Body of pancreas (tissue), 4 donors: ENCODE data around the gene STOML2. TPM values are rescaled to one million over a fixed set of nuclear protein-coding genes. Genes with fewer than 3 reads are reported as not detected.
A peak's percentile ranks its signal among the peaks of the same experiment; 100 is the strongest.

Source experiments
- ATAC-seq: fragments of 150-250 bp; one replicate; pipeline ENCODE4 v1.9.1; 2016
- DNase-seq, 4 donors: peaks; one replicate each; pipeline ENCODE4 v3.0.0-alpha.2; 2019
- H3K27ac ChIP-seq, 4 donors: fragments of 200-600 bp; sonication (generic); 1 replicate in 3 of 4; 2 replicates in 1 of 4; pipeline versions ENCODE4 v1.5.1 to v1.6.1; 2016 to 2019; ENCODE audit warnings: mild to moderate bottlenecking in 1 of 4, mixed read lengths in 1 of 4, moderate library complexity in 1 of 4
- H3K27me3 ChIP-seq, 2 donors: fragments of 200-600 bp; sonication (generic); one replicate each; pipeline ENCODE4 v1.6.0; 2016; ENCODE audit warnings: mild to moderate bottlenecking in 1 of 2
- H3K36me3 ChIP-seq, 2 donors: fragments of 200-600 bp; sonication (generic); replicated peaks in 1 of 2; 2 replicates each; pipeline ENCODE4 v1.5.1; 2016; ENCODE audit warnings: low read depth in 2 of 2; ENCODE audit not compliant: insufficient read depth in 1 of 2
- H3K4me1 ChIP-seq: fragments of 200-600 bp; sonication (generic); one replicate; pipeline ENCODE4 v1.6.0; 2016
- H3K4me3 ChIP-seq, 2 donors: fragments of 200-600 bp; sonication (generic); 1 replicate in 1 of 2; 2 replicates in 1 of 2; pipeline ENCODE4 v1.5.1; 2016 to 2019
- H3K9me3 ChIP-seq, 3 donors: fragments of 200-600 bp; sonication (generic); 1 replicate in 2 of 3; 2 replicates in 1 of 3; pipeline ENCODE4 v1.5.1; 2016
- CTCF ChIP-seq, 7 experiments: fragments of 450-650 bp in 4 of 7; fragments of 200-600 bp in 3 of 7; sonication (generic) in 3 of 7; IDR thresholded peaks; one replicate each; pipeline ENCODE4 v1.5.1; 2016 to 2019; ENCODE audit warnings: antibody characterized with exemption in 7 of 7
- POLR2A ChIP-seq, 3 donors: fragments of 450-650 bp; IDR thresholded peaks; one replicate each; pipeline ENCODE4 v1.6.1; 2016; ENCODE audit warnings: antibody characterized with exemption in 3 of 3, mild to moderate bottlenecking in 2 of 3
- WGBS, 2 donors: methylation state at CpG; one replicate each; pipeline ENCODE4 v1.1.5; 2017; 5-methylcytosine and 5-hydroxymethylcytosine counted together
- intact Hi-C: fragments of 100-400 bp; cut with DNase I; formaldehyde crosslinking; loops from one replicate; pipeline ENCODE4 v1.15.1; 2023
- total RNA-seq, 2 donors: library from RNA; depleted of rRNA; stranded (reverse); fragments of >200 nt; gene quantifications; one replicate each; pipeline ENCODE4 v1.1.0, GENCODE V29; 2016

The STOML2 gene
- total RNA-seq, 2 donors from 2014 or later: 38.9 to 43.6 TPM

- peaks cover 0 to 7% of the 10 kb centered on the region in 2 donors for H3K36me3 ChIP-seq
- H3K4me3 ChIP-seq: peak within 1 kb of the TSS; percentile 42 to 69
- intact Hi-C loops: no loop called here
- peak; percentile 97 for ATAC-seq
- TF ChIP-seq CTCF (IDR thresholded peaks at IDR 0.05) (peak; percentile 54 to 91 (median 77)), POLR2A (IDR thresholded peaks at IDR 0.05) (peak; percentile 75 to 89 (median 87))
- 0 to 3% methylated on average over 10 to 52 of the region's 53 CpGs for WGBS, 2 donors
- peak within 1 kb of the TSS; percentile 89 to 99 (median 94) for H3K27ac ChIP-seq
- DNase-seq: peak; percentile 91 to 93 (median 92)
- peaks cover 22% of the 10 kb centered on the region for H3K4me1 ChIP-seq
- no peaks in the 10 kb centered on the region for H3K9me3 ChIP-seq
- no peaks in the 10 kb centered on the region for H3K27me3 ChIP-seq
Measured at GRCh38 chr9:35096035-35096849, 6.7 kb downstream of the STOML2 start, which contains the start of gene PIGO. PIGO (minus strand) TSS chr9:35096591; CDS start chr9:35095565, 1,026 bp downstream.

GRCh38 chr9:35091536-35091935 lies 11.4 kb downstream of the STOML2 start:
- H3K36me3 ChIP-seq: peaks cover 0 to 21% of the 10 kb centered on the region in 2 donors

GRCh38 chr9:35089434-35089833 lies 13.5 kb downstream of the STOML2 start:
- H3K27me3 ChIP-seq: no peaks in the 10 kb centered on the region
- peaks cover 0 to 21% of the 10 kb centered on the region in 2 donors for H3K36me3 ChIP-seq
- no peak overlapping the region for H3K4me3 ChIP-seq
- TF ChIP-seq POLR2A (IDR thresholded peaks at IDR 0.05) (no peak), CTCF (IDR thresholded peaks at IDR 0.05) (no peak)
- no peak overlapping the region for H3K27ac ChIP-seq
- no peaks in the 10 kb centered on the region for H3K4me1 ChIP-seq
- DNase-seq (no peak), ATAC-seq (no peak)
- intact Hi-C loops: no loop called here
- H3K9me3 ChIP-seq: no peaks in the 10 kb centered on the region
- WGBS, 2 donors: 91 to 94% methylated on average over 2 of the region's 2 CpGs

More at GRCh38 chr9:35091536-35091935, 11.4 kb downstream of the STOML2 start:
- Histone ChIP-seq H3K4me1 (peaks cover 14% of the 10 kb centered on the region), H3K27me3 (no peaks in the 10 kb centered on the region), H3K27ac (no peak overlapping the region), H3K9me3 (no peaks in the 10 kb centered on the region), H3K4me3 (no peak overlapping the region)
- intact Hi-C loops: no loop called here
- 90 to 92% methylated on average over 6 to 12 of the region's 17 CpGs for WGBS, 2 donors
- ATAC-seq: no peak
- TF ChIP-seq CTCF (IDR thresholded peaks at IDR 0.05): no peak
- no peak for TF ChIP-seq POLR2A (IDR thresholded peaks at IDR 0.05)
- DNase-seq: no peak

GRCh38 chr9:35085078-35085477 lies 17.9 kb downstream of the STOML2 start:
- no peaks in the 10 kb centered on the region for H3K27me3 ChIP-seq
- TF ChIP-seq POLR2A (IDR thresholded peaks at IDR 0.05): no peak
- no peak for TF ChIP-seq CTCF (IDR thresholded peaks at IDR 0.05)
- H3K4me3 ChIP-seq: no peak overlapping the region
- ATAC-seq: no peak
- DNase-seq: no peak
- intact Hi-C loops: no loop called here
- WGBS, 2 donors: 74 to 80% methylated on average over 2 of the region's 2 CpGs
- no peak overlapping the region for H3K27ac ChIP-seq
- H3K36me3 ChIP-seq: peaks cover 0 to 16% of the 10 kb centered on the region in 2 donors
- H3K9me3 ChIP-seq: no peaks in the 10 kb centered on the region
- H3K4me1 ChIP-seq: peaks cover 4% of the 10 kb centered on the region
